ENCODE data around the gene C20orf141. TPM values are rescaled to one million over a fixed set of nuclear protein-coding genes. Genes with fewer than 3 reads are reported as not detected.

The C20orf141 gene
- total RNA-seq, 2 donors from 2014 or later = 4.4 TPM; not detected in 1

DNA sequence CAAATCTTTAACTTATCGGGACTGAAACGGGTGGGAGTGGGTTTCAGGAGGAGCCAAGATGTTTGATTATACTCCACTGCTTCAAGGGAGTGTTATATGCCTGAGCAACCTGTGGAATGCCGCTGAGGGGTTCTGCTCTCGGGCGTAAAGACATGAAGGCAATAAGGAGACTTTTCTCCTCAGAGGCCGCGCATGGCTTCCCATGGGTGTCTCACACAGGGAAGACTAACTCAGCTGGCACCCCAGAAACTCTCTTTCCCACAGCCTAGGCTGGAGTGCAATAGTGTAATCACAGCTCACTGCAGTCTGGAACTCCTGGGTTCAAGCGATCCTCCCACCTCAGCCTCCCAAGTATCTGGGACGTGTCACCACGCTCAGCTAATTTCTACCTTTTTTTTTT is 5.1 kb upstream of the C20orf141 start:
- Histone ChIP-seq H3K36me3 (no peaks in the 10 kb centered on the region), H3K4me1 (replicated peaks) (no peaks in the 10 kb centered on the region), H3K4me3 (no peak overlapping the region), H3K9me3 (no peaks in the 10 kb centered on the region), H3K27me3 (replicated peaks; ENCODE audit: insufficient read depth) (no peaks in the 10 kb centered on the region), H3K27ac (no peak overlapping the region)
- intact Hi-C loops (cut with DNase I) = no loop called here
- TF ChIP-seq, protein P1, sequence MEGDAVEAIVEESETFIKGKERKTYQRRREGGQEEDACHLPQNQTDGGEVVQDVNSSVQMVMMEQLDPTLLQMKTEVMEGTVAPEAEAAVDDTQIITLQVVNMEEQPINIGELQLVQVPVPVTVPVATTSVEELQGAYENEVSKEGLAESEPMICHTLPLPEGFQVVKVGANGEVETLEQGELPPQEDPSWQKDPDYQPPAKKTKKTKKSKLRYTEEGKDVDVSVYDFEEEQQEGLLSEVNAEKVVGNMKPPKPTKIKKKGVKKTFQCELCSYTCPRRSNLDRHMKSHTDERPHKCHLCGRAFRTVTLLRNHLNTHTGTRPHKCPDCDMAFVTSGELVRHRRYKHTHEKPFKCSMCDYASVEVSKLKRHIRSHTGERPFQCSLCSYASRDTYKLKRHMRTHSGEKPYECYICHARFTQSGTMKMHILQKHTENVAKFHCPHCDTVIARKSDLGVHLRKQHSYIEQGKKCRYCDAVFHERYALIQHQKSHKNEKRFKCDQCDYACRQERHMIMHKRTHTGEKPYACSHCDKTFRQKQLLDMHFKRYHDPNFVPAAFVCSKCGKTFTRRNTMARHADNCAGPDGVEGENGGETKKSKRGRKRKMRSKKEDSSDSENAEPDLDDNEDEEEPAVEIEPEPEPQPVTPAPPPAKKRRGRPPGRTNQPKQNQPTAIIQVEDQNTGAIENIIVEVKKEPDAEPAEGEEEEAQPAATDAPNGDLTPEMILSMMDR (IDR thresholded peaks at IDR 0.05) = no peak
- TF ChIP-seq POLR2A (IDR thresholded peaks at IDR 0.05) = no peak
- no peak for TF ChIP-seq POLR2AphosphoS5 (IDR thresholded peaks at IDR 0.05)
- DNase-seq (ENCODE audit: low spot score) = no peak
- 92% methylated on average over 10 of the region's 10 CpGs for WGBS

DNA sequence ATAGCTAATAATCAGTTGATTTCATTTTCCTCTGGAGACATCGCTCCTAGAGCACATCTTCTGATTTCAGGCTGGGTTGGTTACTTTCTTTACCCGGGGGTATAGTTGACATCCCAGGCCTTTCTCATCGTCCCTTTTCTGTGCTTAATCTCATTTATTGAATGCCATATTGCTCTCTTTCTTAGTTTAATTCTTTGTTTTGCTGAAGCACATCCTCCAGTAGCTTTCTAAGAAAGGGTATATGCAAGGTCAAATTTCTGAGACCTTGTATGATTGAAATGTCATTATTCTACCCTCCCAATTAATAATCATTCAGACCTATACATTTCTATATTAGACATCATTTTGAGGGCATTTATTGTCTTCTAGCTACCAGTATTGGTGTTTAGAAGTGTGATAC is 2.6 kb upstream of the C20orf141 start:
- H3K9me3 ChIP-seq = no peaks in the 10 kb centered on the region
- H3K27ac ChIP-seq = no peak overlapping the region
- no peaks in the 10 kb centered on the region for H3K4me1 ChIP-seq (replicated peaks)
- no peak for TF ChIP-seq POLR2A (IDR thresholded peaks at IDR 0.05)
- TF ChIP-seq, protein P1 (IDR thresholded peaks at IDR 0.05) = no peak
- no peak for TF ChIP-seq POLR2AphosphoS5 (IDR thresholded peaks at IDR 0.05)
- no peaks in the 10 kb centered on the region for H3K27me3 ChIP-seq (replicated peaks; ENCODE audit: insufficient read depth)
- intact Hi-C loops (cut with DNase I) = no loop called here
- H3K36me3 ChIP-seq = no peaks in the 10 kb centered on the region
- DNase-seq (ENCODE audit: low spot score) = no peak
- 95% methylated on average over 3 of the region's 3 CpGs for WGBS
- no peak overlapping the region for H3K4me3 ChIP-seq

DNA sequence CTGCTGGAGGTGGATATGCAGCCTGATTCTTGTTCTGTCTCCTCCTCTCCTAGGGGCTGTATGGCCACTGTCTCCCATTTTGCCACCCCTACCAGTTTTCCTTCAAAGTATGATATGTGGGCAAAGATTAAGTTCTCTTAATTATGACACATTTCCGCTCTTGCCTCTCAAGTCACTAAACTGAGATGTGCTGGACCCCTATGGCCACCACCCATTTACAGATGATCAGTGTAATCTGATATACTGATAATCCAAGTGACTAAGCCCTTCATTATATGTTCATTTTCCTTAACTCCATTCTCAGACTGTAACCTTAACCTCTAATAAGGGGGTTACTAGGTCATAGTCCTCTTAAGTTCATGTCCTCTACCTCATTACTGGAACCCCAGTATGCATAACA is 711 bp upstream of the C20orf141 start:
- Histone ChIP-seq H3K27ac (no peak overlapping the region), H3K9me3 (no peaks in the 10 kb centered on the region), H3K36me3 (no peaks in the 10 kb centered on the region), H3K4me1 (replicated peaks) (no peaks in the 10 kb centered on the region), H3K4me3 (no peak overlapping the region), H3K27me3 (replicated peaks; ENCODE audit: insufficient read depth) (no peaks in the 10 kb centered on the region)
- TF ChIP-seq, protein P1 (IDR thresholded peaks at IDR 0.05) = no peak
- TF ChIP-seq POLR2AphosphoS5 (IDR thresholded peaks at IDR 0.05) (no peak), POLR2A (IDR thresholded peaks at IDR 0.05) (no peak)
- intact Hi-C loops (cut with DNase I) = no loop called here
- 95% methylated on average over 1 of the region's 1 CpG for WGBS
- DNase-seq (ENCODE audit: low spot score) = no peak

DNA sequence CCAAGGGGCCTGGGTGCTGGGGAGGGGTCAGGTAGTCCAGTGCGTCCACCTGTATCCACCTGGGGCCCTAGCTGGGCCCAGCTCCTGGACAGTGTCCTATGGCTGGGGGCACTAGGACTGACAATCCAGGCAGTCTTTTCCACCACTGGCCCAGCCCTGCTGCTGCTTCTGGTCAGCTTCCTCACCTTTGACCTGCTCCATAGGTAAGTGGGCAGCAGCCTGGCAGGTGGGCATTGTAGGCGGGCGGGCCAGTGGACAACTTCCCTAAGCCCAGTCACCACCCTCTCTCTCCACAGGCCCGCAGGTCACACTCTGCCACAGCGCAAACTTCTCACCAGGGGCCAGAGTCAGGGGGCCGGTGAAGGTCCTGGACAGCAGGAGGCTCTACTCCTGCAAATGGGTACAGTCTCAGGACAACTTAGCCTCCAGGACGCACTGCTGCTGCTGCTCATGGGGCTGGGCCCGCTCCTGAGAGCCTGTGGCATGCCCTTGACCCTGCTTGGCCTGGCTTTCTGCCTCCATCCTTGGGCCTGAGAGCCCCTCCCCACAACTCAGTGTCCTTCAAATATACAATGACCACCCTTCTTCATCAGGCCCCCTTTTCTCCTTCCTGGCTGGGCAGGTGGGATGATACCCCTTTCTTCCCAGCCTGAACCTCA is 584 bp downstream of the C20orf141 start:
- peaks cover 2% of the 10 kb centered on the region for H3K27me3 ChIP-seq (replicated peaks; ENCODE audit: insufficient read depth)
- intact Hi-C loops (cut with DNase I) = no loop called here

More for the DNA sequence above, 584 bp downstream of the C20orf141 start:
- H3K4me3 ChIP-seq = no peak overlapping the region
- H3K9me3 ChIP-seq = no peaks in the 10 kb centered on the region
- H3K4me1 ChIP-seq (replicated peaks) = no peaks in the 10 kb centered on the region
- TF ChIP-seq POLR2AphosphoS5 (IDR thresholded peaks at IDR 0.05) = no peak
- TF ChIP-seq, protein P1 (IDR thresholded peaks at IDR 0.05) = no peak
- no peak for TF ChIP-seq POLR2A (IDR thresholded peaks at IDR 0.05)
- no peak for DNase-seq (ENCODE audit: low spot score)
- no peak overlapping the region for H3K27ac ChIP-seq
- no peaks in the 10 kb centered on the region for H3K36me3 ChIP-seq
- 94% methylated on average over 8 of the region's 8 CpGs for WGBS
